ENCODE results near the gene KDM4C.

DNA sequence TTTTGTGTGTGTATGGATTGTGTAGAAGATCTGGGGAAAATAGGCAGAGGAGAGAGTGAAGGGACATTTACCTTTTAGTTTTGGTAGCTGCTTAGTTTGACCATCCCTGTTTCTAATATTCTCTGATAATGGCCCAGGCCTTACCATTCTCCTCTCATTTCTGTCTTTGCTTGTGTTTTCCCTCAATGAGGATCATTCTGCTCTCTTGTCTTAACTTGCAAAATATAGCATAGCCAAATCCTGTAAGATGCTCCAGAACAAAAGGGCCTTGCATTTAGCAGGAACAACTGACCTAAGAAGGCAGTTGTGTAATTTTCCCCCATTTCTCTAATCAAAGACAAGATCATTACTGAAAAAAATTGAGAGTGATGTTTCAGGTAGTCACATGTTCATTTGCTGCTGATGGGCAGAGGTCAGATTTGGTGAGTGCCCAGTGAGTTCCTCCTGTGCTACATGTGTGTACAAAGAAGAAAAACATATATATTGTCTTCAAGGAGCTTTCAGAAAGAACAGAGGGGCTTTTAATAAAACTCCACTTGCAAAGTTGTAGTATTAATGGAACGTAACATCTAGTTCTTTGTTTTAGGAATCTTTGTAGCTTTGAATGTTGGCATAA is 139.5 kb downstream of the KDM4C start:
- TF ChIP-seq, protein P1, sequence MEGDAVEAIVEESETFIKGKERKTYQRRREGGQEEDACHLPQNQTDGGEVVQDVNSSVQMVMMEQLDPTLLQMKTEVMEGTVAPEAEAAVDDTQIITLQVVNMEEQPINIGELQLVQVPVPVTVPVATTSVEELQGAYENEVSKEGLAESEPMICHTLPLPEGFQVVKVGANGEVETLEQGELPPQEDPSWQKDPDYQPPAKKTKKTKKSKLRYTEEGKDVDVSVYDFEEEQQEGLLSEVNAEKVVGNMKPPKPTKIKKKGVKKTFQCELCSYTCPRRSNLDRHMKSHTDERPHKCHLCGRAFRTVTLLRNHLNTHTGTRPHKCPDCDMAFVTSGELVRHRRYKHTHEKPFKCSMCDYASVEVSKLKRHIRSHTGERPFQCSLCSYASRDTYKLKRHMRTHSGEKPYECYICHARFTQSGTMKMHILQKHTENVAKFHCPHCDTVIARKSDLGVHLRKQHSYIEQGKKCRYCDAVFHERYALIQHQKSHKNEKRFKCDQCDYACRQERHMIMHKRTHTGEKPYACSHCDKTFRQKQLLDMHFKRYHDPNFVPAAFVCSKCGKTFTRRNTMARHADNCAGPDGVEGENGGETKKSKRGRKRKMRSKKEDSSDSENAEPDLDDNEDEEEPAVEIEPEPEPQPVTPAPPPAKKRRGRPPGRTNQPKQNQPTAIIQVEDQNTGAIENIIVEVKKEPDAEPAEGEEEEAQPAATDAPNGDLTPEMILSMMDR (IDR thresholded peaks at IDR 0.05) = no peak
- TF ChIP-seq POLR2A (IDR thresholded peaks at IDR 0.05) = no peak
